CD4-positive, alpha-beta T cell treated with Interleukin-17A for 1 hour (primary cell): Measurements from ENCODE around the gene CCDC91.
"Not testable (repeated sequence)": the region's sequence is repeated elsewhere in the genome, so short reads cannot be mapped to it uniquely, and the experiment has no call there.

Experiments used
- DNase-seq: peaks from one replicate; pipeline ENCODE4 v3.0.0-alpha.2; 2020

Gene CCDC91

GRCh38 chr12:28186500-28186899, 3.8 kb upstream of the CCDC91 start:
- no peak for DNase-seq

GRCh38 chr12:28189784-28190320, 404 bp upstream of the CCDC91 start:
- DNase-seq: peak; percentile 41

GRCh38 chr12:28191051-28192048, 1.1 kb downstream of the CCDC91 start:
- peak; percentile 81 for DNase-seq

GRCh38 chr12:28192125-28192524, 1.9 kb downstream of the CCDC91 start:
- DNase-seq: no peak

GRCh38 chr12:28194621-28195020, 4.4 kb downstream of the CCDC91 start:
- DNase-seq: not testable (repeated sequence)

- not testable (repeated sequence) for DNase-seq
These were observed 10.9 kb downstream of the CCDC91 start for GRCh38 chr12:28201136-28201535.

- no peak for DNase-seq
These were observed 12.3 kb downstream of the CCDC91 start for GRCh38 chr12:28202374-28203130.

GRCh38 chr12:28209782-28210181, 19.5 kb downstream of the CCDC91 start:
- DNase-seq: no peak

GRCh38 chr12:28212182-28212581, 21.9 kb downstream of the CCDC91 start:
- no peak for DNase-seq

- no peak for DNase-seq
These were observed 24.8 kb downstream of the CCDC91 start for GRCh38 chr12:28215021-28215420.

GRCh38 chr12:28216016-28216415, 25.8 kb downstream of the CCDC91 start:
- no peak for DNase-seq

GRCh38 chr12:28217805-28218204, 27.5 kb downstream of the CCDC91 start:
- peak; percentile 5 for DNase-seq

- DNase-seq: no peak
These were observed 28.6 kb downstream of the CCDC91 start for GRCh38 chr12:28218875-28219274.

GRCh38 chr12:28219827-28220226, 29.6 kb downstream of the CCDC91 start:
- DNase-seq: no peak

- DNase-seq: peak; percentile 67
These were observed 31.9 kb downstream of the CCDC91 start for GRCh38 chr12:28222081-28222700.

- peak; percentile 33 for DNase-seq
These were observed 32.8 kb downstream of the CCDC91 start for GRCh38 chr12:28223025-28223554.

GRCh38 chr12:28223858-28224257, 33.6 kb downstream of the CCDC91 start:
- no peak for DNase-seq

- no peak for DNase-seq
These were observed 36.4 kb downstream of the CCDC91 start for GRCh38 chr12:28226705-28227104.

- no peak for DNase-seq
These were observed 37.0 kb downstream of the CCDC91 start for GRCh38 chr12:28227251-28227650.

- no peak for DNase-seq
These were observed 41.0 kb downstream of the CCDC91 start for GRCh38 chr12:28231248-28231647.

- no peak for DNase-seq
These were observed 42.1 kb downstream of the CCDC91 start for GRCh38 chr12:28232211-28232928.

- no peak for DNase-seq
These were observed 44.2 kb downstream of the CCDC91 start for GRCh38 chr12:28234444-28234843.
